ENCODE data around the gene IGF1R. TPM values are rescaled to one million over a fixed set of nuclear protein-coding genes. Genes with fewer than 3 reads are reported as not detected.

IGF1R gene
- polyA plus RNA-seq, 1 experiment = 21.6 TPM

GRCh38 chr15:98801234-98801561 lies 152.9 kb downstream of the IGF1R start:
- Histone ChIP-seq H3K9me3 (ENCODE audit: control insufficient read depth, insufficient read depth, low read length) (no peaks in the 10 kb centered on the region), H3K27me3 (ENCODE audit: control insufficient read depth, insufficient read depth, low read length) (no peaks in the 10 kb centered on the region), H3K27ac (ENCODE audit: low read depth, low read length) (peak overlapping the region; percentile 73), H3K4me3 (ENCODE audit: low read depth, low read length) (no peak overlapping the region)
- ChIA-PET CTCF (no interaction called here), POLR2A (no interaction called here)
- TF ChIP-seq CTCF (IDR thresholded peaks at IDR 0.05; ENCODE audit: low read depth, low read length) = no peak
- DNase-seq (ENCODE audit: low read depth, low spot score) = no peak

GRCh38 chr15:98802187-98802586 lies 153.8 kb downstream of the IGF1R start:
- POLR2A ChIA-PET = no interaction called here
- CTCF ChIA-PET = interaction anchor here (1.0 to 1.2 kb wide), 2 partner anchors 23 to 298 kb away, joined by 3 read pairs; no protein-coding TSS in a partner anchor
- no peak for TF ChIP-seq CTCF (IDR thresholded peaks at IDR 0.05; ENCODE audit: low read depth, low read length)
- H3K9me3 ChIP-seq (ENCODE audit: control insufficient read depth, insufficient read depth, low read length) = no peaks in the 10 kb centered on the region
- no peak overlapping the region for H3K4me3 ChIP-seq (ENCODE audit: low read depth, low read length)
- DNase-seq (ENCODE audit: low read depth, low spot score) = no peak
- H3K27ac ChIP-seq (ENCODE audit: low read depth, low read length) = no peak overlapping the region
- H3K27me3 ChIP-seq (ENCODE audit: control insufficient read depth, insufficient read depth, low read length) = no peaks in the 10 kb centered on the region

- H3K9me3 ChIP-seq (ENCODE audit: control insufficient read depth, insufficient read depth, low read length) = no peaks in the 10 kb centered on the region
- DNase-seq (ENCODE audit: low read depth, low spot score) = peak; percentile 8
- no peak overlapping the region for H3K4me3 ChIP-seq (ENCODE audit: low read depth, low read length)
- ChIA-PET CTCF (interaction anchor here (0.6 to 1.2 kb wide), 4 partner anchors 24 to 910 kb away, joined by 3 read pairs; no protein-coding TSS in a partner anchor), POLR2A (no interaction called here)
- no peak overlapping the region for H3K27ac ChIP-seq (ENCODE audit: low read depth, low read length)
- no peak for TF ChIP-seq CTCF (IDR thresholded peaks at IDR 0.05; ENCODE audit: low read depth, low read length)
- no peaks in the 10 kb centered on the region for H3K27me3 ChIP-seq (ENCODE audit: control insufficient read depth, insufficient read depth, low read length)
These were observed 155.1 kb downstream of the IGF1R start for GRCh38 chr15:98803228-98804056.

GRCh38 chr15:98804057-98804380 lies 155.7 kb downstream of the IGF1R start:
- ChIA-PET CTCF (interaction anchor here (0.6 to 1.0 kb wide), 2 partner anchors 24 to 909 kb away, joined by 3 read pairs; no protein-coding TSS in a partner anchor), POLR2A (no interaction called here)
- peak; percentile 43 for TF ChIP-seq CTCF (IDR thresholded peaks at IDR 0.05; ENCODE audit: low read depth, low read length)
- Histone ChIP-seq H3K27ac (ENCODE audit: low read depth, low read length) (no peak overlapping the region), H3K27me3 (ENCODE audit: control insufficient read depth, insufficient read depth, low read length) (no peaks in the 10 kb centered on the region), H3K9me3 (ENCODE audit: control insufficient read depth, insufficient read depth, low read length) (no peaks in the 10 kb centered on the region), H3K4me3 (ENCODE audit: low read depth, low read length) (no peak overlapping the region)
- DNase-seq (ENCODE audit: low read depth, low spot score) = no peak

GRCh38 chr15:98805434-98806274 lies 157.3 kb downstream of the IGF1R start:
- Histone ChIP-seq H3K27ac (ENCODE audit: low read depth, low read length) (no peak overlapping the region), H3K4me3 (ENCODE audit: low read depth, low read length) (no peak overlapping the region), H3K9me3 (ENCODE audit: control insufficient read depth, insufficient read depth, low read length) (no peaks in the 10 kb centered on the region), H3K27me3 (ENCODE audit: control insufficient read depth, insufficient read depth, low read length) (no peaks in the 10 kb centered on the region)
- ChIA-PET POLR2A (no interaction called here), CTCF (interaction anchor here (0.6 kb wide), 1 partner anchor 927 kb away, joined by 4 read pairs; the partner anchor contains the start of gene LYSMD4)
- DNase-seq (ENCODE audit: low read depth, low spot score) = no peak
- peak; percentile 18; the same call in 1 of the 2 replicates for TF ChIP-seq CTCF (IDR thresholded peaks at IDR 0.05; ENCODE audit: low read depth, low read length)

All from AG04450 (cell line).